Measurements from ENCODE around the gene NPHP4.
"Not testable (repeated sequence)": the region's sequence is repeated elsewhere in the genome, so short reads cannot be mapped to it uniquely, and the experiment has no call there.

NPHP4 gene

DNA sequence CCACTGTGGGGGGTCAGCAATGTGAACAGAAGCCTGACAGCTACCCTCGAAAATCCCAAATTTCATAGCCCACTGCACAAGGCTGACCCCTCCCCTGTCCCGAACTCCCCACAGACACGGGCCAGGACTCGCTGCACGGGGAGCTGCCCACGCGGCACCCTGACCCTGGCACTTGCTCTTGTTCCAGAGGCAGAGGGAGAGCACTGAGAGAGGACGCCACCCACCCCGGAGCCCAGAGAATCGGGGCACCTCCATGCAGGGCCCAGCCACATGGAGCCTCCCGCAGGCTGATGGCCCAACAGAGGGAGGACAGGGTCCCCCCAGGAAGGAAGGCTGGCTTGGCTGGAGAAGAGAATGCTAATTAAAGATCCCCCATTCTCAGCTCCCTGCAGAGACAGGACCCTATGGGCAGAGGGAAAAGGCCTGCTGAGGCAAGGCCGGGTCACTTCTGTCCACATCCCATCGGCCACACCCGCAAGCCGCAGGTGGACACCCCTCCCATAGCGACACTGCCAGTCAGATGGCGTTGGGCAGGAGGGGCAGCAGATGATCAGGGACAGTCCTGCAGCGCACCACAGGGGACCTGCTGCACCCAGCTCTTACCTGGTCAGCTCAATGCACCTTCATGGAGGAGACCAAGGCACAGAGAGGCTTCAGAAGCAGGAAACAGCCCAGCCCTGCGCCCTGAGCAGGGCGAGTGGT is 136.9 kb downstream of the NPHP4 start:
- DNase-seq (ENCODE audit: low read depth): no peak

DNA sequence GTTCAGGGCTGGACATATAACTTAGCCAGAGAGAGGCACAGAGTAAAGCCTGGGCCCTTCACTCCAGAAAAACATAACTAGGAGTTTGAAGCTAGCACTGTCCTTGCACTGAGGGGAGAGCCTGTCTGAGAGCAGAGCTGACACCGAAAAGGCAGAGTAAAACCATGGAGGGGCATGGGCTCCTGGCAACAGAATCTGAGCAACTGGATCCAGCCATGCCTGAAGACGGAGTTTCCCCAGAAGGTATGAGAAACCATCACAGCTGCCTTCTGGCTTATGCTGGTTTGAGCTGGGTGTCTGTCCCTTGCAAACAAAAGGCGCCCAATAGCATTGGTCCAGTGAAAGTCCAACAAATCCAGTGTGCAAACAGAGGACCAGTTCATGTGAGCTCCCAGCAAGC is 137.5 kb downstream of the NPHP4 start:
- no peak for DNase-seq (ENCODE audit: low read depth)

DNA sequence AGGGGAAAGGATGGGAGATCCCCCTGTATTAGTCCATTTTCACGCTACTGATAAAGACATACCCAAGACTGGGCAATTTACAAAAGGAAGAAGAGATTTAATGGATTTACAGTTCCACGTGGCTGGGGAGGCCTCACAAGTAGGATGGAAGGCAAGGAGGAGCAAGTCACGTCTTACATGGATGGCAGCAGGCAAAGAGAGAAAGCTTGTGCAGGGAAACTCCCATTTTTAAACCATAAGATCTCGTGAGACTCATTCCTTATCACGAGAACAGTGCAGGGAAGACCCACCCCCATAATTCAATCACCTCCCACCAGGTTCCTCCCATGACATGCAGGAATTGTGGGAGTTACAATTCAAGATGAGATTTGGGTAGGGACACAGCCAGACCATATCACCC is 138.4 kb downstream of the NPHP4 start:
- DNase-seq (ENCODE audit: low read depth): not testable (repeated sequence)

DNA sequence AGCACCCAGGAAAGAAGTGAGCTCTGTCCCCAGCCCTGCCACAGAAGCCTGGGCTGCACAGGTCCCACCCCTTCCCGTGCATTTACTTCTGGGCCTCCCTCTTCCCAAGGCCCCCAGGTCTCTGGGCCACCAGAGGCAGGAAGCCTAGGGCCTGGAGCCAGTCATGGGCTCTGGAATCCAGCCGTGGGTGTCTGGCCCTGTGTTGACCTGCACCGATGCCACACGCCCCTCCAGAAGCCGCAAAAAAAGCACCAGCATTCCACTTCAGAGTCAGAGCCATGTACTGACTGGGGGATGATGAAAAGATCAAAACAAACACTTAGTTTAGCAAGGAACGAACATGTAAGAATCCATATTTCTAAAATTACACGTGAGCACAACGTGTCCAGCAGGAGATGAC is 141.7 kb downstream of the NPHP4 start:
- DNase-seq (ENCODE audit: low read depth): no peak

DNA sequence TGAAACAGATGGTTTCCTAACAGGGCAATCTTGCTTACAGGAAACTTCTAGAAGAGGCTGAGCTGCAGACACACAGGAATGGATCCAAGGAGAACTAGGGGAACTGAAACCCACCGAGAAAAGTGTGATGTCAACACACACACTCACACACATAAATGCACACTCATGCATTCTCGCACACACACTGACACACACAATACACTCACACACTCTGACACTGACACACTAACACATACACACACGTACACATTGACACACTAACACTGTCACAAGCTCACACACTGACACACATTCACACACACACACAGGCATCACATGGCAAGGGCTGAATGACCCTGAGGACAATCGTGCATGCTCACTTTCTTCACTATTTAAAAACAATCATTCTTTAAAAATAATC is 142.7 kb downstream of the NPHP4 start:
- DNase-seq (ENCODE audit: low read depth): no peak

DNA sequence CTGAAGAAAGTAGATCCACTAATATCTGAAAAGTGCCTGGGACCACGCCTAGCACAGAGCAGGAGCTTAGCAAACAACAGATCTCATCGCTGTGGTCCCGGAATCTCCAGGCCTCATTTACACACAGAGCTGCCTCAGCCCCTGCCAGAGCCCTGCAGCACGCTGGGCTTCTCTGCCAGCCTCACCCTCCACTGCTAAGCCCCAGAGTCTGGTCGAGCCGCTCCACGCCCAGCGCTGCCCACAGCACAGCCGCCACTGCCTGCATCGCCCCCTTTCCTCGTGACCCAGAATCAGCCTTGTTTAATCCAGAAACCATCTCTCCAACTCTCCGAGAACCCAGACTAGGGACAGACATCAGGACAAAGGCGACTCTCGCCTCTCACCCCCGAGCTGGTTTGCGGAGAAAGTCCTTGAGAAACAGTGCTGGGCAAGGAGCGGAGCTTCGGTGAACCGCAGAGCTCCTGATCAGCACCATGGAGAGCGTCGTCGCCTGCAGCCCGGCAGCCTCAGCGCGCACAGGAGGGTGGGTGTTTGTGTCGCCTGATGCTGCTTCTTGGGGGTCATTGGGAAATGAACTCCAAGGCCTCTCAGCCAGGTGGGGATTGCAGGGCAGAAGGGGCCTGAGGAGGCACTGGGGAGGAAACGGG is 145.1 kb downstream of the NPHP4 start:
- no peak for DNase-seq (ENCODE audit: low read depth)

DNA sequence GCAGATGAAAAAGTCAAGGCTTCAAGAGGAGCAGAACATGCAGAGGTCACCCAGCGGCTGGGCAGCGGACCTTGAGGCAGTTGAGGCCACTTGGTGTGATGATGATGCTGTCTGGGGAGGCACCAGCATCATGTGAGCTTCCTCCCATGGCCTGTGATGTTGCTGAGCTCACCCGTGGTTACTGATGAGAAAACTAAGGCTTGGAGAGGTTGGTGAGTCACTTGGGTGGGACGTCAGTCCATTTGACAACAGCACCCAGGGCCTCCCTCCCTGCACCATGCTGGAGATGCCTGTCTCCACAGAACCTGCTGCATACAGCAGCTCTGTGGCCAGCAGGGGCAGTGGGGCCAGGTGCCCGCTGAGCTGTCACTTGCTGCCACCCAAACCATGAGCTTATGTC is 146.8 kb downstream of the NPHP4 start:
- no peak for DNase-seq (ENCODE audit: low read depth)

DNA sequence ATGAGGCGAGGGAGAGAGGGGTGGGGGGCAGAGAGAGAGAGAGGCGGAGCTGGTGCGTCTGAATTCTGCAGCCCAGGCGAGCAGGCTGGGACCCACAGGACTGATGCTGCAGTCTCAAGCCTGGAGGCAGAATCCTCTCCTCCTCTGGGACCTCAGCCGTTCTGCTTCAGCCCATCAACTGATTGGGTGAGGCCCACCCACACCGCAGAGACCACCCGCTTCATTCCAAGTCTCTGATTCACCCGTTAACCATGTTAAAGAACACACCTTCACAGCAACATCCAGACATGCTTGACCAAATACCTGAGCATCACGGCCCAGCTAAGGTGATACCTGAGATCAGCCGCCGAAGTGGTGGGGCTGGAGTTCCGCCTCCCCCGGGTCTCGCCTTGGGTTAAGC is 147.8 kb downstream of the NPHP4 start:
- DNase-seq (ENCODE audit: low read depth): no peak

DNA sequence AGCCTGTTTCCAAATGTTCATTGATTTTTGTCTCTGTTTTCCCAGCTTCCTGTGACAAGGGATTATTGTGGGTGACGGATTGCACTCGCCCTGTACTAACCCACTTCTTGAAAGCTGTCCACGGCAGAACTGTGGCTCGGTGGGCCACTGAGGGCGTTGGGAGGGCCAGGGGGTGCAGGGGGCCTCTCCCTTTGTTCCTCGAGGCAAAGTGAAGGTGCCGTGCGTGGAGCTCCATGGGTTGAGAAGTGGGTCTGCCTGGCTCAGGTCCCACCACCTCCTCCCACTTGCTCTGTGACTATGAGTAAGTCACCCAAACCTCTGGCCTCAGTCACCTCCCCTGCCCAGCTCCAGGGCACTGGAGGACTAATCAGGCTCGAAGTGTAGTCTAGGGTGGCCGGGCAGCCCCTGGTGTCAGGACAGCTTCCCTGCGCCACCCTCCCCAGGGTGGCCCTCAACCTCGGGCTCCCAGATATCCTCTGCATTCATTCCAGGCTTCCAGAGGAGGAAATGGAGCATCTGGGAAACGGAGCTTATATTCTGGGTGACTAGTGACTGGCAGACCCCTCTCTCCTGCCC is 148.6 kb downstream of the NPHP4 start:
- no peak for DNase-seq (ENCODE audit: low read depth)

DNA sequence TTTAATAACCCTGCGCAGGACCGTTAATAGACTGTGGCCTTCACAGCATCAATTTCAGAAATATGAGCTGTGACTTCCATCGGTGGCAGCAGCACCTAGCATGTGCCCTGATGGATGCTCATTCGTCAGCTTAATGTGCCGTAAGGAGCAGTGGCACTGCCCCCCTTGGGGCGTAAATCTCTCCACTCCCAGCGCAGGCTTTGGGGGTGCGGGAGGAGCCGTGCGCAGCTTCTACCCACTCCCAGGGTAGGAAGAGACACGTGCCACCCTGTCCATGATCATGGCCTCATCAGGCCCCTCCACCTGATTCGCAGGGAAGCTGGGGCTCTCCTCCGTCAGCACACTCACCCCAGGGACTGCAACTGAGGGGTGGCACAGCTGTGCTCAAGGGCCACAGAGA is 149.5 kb downstream of the NPHP4 start:
- no peak for DNase-seq (ENCODE audit: low read depth)

DNA sequence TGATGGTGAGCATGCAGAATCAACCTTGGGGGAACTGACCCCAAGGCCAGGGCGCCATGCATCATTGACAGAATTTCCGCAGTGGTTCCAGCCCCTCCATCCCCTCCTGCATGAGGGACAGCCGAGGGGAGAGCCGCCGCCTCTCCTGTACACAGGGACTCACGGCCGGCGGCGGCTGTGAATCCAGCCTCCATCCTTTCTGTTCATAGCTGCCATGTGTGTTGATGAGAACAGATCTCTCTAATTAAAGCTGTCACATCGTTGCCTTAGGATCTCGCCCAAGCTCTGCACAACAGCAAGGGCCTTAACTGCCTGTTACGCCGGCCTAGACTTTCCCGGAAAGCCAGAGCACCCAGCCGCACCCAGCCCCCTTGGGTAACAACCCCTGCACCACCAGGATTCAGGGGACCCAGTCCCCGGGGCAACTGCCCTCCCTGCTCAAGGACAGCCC is 151.6 kb downstream of the NPHP4 start:
- no peak for DNase-seq (ENCODE audit: low read depth)

DNA sequence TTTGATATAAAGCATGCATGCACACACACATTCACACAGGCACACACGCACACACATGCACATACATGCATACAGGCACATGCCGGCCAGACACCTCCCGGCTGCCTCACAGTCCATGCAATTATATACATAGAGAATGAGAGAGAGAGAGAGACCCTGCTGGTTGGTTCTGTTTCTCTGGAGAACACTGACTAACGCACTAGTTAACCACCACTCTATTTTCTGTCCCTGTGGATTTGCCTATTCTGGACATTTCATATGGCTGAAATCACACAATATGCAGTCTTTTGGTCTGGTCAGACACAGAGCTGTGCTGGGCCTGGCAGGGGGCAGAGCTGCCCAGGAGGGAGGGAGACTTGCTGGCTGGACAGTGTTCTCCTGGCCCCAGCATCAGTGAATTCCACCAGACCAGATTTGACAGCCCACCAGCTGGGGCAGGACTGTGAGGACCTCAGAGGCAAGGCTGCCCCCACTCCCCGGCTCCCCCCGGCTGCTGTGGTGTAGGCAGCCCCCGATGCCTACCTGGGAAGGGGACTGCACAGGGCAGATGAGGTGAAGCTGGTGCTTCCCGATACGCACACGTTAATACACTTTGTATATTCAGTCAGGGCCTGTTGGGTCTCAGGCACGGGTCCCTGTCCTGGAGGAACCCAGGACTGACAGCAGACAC is 152.2 kb downstream of the NPHP4 start:
- DNase-seq (ENCODE audit: low read depth): no peak

DNA sequence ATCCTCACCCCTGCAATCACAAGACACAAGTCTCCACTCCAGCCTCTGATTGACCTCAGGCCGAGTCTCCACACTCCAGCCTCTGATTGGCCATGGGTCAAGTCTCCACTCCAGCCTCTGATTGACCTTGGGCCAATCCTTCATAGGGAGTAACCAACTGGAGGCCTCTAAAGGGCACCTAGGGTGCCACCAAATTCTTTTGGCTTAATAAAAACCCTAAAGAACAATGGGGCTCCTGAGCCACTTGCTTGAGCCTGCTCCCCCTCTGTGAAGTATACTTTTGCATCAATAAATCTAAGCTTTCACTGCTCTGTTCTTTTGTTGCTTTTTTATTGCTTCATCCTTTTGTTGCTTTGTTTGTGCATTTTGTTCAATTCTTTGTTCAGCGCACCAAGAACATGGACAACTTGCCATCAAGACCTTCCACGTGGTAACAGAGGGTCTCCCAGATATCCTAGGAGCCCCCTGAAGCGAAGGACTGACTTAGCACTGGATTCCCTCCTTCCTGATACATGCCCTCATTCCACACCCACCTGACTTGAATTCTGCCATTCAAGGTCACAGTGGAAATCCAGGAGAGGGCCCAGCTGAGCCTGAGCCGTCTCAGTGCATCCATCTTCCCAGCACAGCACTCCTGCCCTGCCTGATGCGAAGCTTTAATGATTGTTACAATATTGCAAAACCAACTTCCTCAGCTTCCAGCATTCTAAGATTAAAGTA is 152.9 kb downstream of the NPHP4 start:
- no peak for DNase-seq (ENCODE audit: low read depth)

DNA sequence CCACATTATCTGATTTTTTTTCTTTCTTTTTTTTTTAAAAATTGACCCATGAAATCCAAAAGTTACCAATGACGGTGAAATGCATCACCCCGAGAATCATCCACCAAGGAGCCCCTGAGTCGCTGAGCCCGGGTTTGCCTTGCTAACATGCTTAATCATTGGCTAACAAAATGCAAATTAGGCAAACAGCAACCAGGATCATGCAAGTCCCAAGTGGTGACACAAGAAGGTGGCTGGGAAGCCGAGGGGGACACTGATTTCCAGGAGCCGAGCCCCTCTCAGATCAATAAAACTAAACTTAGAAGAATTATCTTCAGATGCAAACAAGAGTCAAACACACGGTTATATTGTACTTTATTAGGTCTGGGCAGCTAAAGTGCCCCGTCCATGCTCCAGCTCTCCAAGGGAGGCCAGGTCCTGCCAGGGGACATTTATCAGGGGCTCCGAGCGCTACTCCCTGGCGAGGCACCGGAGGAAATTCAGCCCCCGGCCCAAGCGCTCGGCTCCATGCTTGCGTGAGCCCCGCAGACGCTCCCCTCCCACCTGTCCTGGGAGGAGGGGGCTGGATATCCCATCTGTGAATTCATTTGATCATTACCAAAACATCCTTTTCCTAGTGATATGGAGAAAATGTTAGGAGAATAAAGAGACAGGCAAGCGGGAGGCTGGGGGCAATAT is 154.1 kb downstream of the NPHP4 start:
- no peak for DNase-seq (ENCODE audit: low read depth)

DNA sequence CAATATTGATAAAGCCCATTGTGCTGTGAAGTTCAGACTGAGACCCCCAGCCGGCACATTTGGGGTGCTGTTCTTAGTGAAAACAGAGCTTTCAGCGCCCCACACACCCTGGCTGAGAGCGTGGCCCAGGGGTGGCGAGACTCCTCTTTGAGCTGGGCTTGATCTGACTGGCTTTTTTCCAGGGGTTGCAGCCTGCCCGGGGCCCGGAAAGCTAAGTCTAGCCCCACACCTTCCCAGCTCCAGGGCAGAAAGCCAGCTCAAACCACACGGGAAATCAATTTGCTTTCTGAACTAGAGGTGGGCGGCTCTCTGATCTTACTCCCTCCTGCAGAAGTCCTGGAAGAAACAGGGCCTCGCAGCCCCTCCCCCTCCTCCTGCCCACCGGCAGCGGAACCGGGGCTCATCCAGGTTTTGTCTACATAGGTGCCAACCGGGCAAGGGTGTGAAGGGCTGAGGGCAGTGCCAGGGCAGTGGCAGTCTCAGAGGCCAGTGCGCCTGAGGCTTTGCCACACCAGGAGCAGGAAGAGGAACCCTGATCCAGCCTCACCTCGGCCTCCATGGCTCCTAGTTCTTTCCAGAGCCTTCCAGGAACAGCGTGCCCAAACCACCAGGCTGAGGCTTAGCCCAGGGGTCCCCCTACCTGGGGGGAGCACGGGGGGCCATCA is 155.3 kb downstream of the NPHP4 start:
- no peak for DNase-seq (ENCODE audit: low read depth)

DNA sequence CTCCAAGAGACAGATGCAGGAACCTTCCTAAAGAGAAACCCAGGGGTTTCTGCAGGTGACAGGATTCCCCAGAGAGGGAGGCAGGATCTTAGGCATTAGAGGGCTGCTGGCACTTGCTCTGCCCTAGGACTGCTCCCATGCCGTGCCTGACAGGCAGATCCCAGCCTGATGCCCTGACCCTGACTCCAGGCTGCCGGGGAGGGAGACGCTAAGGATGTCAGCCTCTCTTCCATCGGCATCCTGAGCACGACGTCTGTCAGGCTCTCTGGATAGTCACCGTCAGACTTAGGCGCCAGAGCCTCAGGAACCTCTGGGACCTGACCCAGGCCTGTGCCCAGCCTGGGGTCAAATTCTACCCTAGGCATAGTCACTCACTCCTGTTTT is 157.1 kb downstream of the NPHP4 start:
- no peak for DNase-seq (ENCODE audit: low read depth)

DNA sequence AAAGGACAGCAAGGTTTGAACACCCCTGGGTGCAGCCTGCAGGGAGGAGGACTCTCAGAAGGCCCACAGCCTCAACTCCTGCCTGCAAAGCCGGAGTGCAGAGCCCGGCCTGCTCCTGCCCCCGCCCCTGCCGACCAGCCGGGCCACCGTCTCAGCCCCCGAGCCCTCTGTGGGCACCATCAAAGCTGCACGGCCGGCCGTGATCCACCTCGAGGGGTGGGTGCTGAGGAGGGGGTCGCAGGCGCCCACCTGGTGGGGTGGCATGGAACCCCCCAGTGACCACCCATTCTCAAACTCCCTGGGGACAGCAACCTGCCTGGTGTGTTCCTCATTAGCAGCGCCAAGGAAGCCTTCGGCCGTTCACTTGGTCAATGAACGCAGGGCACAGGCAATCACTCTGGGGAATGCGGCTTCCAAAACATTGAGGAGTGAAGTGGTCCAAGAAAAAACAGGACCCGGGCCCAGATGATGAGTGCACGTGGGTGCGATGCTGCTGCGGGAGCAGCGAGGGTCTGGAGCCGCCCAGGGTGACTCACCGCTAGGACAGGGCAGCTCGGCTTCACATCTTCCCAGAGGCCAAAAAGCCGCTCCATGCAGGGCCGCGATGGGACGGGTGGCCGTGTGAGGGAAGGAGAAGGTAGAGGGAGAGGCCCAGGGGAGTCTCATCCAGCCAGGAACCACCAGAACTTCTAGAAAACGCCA is 157.6 kb downstream of the NPHP4 start:
- DNase-seq (ENCODE audit: low read depth): no peak

DNA sequence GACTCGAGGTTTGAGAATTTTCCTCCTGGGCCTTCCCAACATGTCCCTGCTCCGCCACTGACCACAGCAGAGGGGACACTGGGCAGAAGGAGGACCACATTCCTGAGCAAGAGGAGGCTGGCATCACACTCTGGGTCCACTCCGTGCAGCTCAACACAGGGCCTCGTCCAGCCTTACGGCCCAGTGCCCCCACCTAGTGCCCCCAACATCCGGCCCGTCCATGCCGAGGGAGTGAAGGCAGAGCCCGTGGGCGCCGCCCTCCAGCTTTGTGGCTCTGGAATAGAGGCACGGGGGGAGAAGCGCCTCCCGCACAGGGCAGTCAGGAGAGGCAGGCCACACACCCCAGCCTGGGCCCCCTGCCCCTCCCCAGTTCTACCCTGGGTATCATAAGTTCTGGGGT is 158.3 kb downstream of the NPHP4 start:
- DNase-seq (ENCODE audit: low read depth): no peak

DNA sequence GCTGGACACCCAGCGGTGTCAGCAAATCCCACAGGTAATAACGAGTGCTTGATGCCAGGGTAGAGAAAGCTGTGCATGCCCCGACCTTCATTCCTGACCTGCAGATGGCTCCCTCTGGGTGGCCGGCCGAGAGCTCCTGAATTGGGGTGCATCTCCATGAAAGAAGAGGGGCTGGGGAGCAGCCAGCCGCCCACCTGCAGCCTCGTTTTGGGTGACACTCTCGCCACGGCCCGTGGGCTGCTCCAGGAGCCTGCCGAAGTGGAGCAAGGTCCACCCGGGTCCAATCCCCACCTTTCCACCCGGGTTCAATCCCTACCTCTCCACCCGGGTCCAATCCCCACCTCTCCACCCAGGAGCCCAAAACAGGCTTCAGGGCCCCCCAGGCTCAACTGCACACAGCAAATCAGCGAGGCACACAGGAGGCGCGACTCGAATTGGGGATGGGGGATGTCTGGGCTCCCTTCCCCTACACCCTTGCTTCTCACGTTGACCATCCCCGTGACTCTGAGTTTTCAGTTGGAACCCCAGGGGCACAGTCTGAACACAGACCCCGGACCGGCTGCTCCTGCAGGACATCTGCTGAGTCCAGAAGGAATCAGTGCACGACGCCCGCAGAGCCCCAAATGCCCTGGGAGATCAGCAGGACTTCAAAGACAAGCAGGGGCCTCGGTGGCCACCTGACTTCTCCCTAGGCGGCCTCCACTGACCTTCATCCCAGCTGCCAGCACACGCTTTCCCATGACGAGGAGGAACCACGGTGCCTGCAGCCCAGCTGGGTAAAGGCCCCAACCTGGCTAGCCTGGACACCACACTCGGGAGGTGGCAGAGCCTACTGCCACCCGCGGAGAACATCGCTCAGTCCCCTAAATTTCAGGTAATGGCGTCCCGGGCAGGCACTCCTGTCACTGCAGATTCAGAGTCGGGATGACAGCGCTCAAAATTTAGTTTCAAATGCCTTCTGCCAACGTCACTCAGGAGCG is 159.0 kb downstream of the NPHP4 start:
- no peak for DNase-seq (ENCODE audit: low read depth)

Data from stimulated activated CD4-positive, alpha-beta T cell treated with anti-CD3 and anti-CD28 coated beads, Interleukin-2, amount 100 ng/mL, for 4 hours (primary cell).